ENCODE data around the gene JMJD1C.

DNA sequence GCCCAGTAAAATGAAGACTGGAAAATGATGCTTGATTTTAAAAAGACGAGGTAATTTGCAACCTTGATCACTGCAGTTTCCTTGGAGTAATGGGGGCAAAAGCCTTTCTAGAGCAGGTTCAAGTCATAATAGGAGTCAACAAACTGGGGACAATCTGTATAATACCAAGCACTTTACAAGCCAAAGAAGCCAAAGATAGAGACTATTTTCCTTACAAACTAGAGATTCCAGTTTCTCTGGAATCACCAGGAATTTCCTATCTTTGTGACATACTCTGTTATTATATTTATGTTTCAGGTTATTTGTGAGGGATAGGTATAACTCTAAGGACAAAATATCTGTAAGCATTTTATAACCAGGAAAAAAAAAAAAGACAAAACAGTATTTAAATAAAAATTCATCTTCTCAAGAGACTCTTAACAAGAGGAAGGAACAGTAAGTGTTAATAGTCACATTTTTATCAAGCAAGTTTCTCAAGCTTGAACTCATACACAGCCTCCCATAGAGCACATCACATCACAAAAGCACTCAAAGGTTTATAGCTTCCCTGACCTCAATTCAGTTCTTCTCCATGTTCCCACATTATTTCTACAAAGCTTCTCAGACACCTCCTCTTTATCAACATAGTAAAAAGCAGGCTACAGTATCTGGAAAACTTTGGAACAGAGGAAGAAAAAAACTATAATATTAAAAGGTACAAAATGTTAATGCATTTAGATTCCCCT lies 18.9 kb downstream of the JMJD1C start:
- no peak for TF ChIP-seq POLR2A (IDR thresholded peaks at IDR 0.05; ENCODE audit: low read depth, low read length)
- no peak for TF ChIP-seq POLR2AphosphoS5 (IDR thresholded peaks at IDR 0.05; ENCODE audit: low read depth, low read length)
- no peak for TF ChIP-seq TAF1 (IDR thresholded peaks at IDR 0.05; ENCODE audit: borderline replicate concordance, low read depth, low read length)
